HG02970 (cell line): Measurements from ENCODE around the gene ACTL7B.
"Not testable (repeated sequence)": the region's sequence is repeated elsewhere in the genome, so short reads cannot be mapped to it uniquely, and the experiment has no call there.

Source experiments
- ATAC-seq: cut with Tn5 transposase; IDR thresholded peaks from one replicate; pipeline ENCODE4 v1.9.1; 2021; ENCODE audit warnings: mild to moderate bottlenecking, moderate library complexity, moderate number of reproducible peaks; ENCODE audit not compliant: unreplicated experiment, low FRiP score

ACTL7B gene

DNA sequence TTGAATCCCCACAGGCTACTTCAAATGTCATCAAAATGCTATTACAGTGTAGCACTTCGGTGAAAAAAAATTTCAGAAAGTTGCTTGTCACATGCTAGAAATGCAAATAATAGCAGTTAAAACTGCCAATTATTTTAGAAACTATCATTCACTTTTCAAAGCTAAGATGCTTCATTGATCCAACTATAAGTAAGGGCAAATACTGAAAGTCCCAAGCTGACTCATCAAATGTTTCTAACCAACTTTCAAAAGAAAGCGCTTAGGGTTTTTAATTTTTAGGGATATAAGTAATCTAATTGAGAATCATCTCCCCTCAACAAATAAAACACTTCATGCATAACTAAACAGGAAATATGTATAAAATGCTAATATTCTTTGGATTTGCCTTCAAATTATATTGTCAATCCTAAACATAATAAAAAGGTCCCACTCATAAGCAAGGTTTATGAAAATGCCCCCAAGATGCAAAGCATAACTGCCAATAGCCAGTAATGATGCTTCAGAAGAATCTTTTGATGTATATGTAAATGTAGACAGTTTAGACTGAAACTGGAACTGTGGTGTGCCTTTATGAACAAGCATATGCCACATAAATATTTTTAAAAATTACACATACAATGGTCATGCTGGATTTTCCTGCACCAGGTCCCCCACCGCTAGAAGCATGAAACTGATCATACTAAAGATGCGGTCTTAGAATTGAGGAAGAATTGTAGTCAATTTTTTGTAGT lies 18.4 kb upstream of the ACTL7B start:
- no peak for ATAC-seq

DNA sequence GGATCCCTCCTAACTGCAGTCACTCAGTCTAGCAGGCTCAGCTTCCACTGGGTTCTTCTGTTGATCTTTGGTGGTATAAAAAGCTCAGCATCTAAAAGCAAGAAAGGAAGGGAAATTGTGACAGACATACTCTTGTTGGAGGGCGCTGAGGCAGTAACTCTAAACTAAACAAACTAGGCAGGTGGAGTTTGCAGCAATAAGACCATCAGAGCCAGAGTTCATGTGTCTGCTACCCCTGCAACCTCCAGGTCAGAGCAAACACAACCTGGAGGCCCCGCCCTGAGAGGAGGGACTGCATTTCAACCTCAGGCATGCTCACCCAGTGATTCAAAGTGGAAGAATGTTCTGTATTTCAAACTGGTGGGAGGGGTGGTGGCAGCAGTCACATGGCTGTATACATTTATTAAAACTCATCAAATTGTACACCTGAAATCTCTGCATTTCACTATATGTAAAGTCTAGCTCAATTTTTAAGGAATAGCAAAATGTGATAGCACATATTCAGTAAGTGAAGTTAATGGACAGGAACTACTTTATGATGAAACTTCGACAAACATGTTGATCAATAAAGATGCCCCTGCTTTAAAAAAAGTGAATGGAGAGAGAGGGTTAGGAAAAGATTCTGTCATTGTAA lies 13.4 kb upstream of the ACTL7B start:
- no peak for ATAC-seq

DNA sequence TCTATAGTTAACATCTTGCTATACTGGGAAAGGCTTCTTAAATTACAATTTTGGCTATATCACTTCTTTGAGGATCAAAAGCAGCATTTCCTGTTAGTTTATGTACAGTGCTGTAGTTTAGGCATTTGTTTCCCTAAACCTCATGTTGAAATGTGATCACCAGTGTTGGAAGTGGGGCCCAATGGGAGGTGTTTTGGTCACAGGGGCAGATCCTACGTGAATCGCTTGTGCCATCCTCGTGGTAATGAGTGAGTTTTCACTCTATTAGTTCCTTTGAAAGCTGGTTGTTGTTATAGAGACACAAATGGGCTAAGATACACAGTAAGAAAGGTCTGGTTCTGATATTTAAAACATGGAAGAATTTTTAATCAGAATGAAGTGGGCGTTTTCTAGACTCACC lies 12.0 kb upstream of the ACTL7B start:
- no peak for ATAC-seq

DNA sequence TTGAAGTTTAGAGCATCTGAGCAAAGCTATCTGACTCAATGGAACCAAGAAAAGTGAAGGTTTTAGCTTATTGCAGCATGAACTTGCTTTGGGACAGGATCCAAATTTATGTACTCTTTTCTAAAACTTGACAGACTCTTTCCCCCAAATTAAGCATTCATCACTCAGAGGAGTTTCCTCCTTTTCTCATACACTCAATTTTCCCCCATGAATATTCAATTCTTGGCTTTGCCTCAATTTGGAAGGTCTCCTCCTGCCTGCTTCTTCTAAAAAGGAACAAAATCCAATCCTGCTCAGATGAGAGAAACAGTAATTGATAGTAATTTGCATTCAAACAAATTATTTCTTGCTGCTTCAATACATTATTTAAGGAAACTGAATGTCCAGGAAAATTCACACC lies 11.3 kb upstream of the ACTL7B start:
- no peak for ATAC-seq

DNA sequence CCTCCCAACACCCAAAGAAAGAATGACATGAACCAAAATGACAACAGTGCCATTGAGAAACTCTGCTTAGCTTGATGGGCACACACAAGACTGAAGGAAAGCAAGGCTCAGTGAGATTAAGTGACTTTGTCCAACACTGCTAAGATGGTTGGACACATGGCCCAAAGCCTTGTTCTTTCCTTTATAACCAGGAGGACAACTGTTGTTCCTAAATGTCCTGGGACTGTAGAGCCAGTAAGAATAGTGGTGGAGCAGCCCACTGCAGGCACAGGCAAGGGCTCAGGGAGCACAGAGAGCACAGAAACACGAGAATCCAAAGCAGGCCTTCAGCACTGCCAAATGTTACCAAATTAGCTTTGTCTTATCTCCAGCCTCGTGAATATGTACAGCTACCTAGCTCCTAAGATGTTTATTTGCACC lies 10.2 kb upstream of the ACTL7B start:
- no peak for ATAC-seq

DNA sequence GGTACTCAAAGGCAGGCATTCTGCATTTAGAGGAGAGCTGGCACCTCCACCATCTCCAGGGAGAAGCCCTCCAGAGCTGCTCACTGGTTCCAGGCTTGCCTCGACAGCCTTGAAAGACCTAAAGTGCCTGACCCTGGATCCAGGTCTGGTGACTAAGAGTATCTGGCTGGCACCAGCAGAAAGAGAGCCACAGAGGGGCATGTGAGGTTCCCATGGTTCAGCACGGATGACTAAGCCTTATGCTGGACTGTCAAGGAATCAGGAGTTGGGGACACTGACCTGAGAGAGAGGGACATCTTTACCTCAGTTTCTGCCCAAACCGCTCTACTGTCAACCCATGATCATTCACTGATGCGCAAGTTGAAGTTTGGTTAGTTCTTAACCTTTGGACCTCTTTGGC lies 9.3 kb upstream of the ACTL7B start:
- ATAC-seq = no peak

DNA sequence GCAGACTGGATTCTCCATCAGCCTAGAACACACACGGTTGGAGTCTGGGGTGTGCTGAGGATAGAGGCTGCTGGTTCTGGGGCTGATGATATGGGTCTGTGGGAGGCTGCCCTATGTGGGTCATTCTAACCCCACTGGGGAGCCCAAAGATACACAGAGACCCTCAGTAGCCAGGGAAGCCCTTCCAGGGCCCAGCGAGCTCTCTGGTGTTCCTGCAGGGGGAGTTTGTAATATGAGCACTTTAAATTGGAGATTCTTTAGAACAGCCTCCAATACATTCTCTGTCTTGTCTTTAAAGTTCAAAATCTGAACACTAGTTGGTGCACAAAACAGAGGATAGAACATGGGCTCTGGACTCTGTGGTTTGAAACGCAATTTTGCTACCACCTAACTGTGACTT lies 8.7 kb upstream of the ACTL7B start:
- ATAC-seq = no peak

DNA sequence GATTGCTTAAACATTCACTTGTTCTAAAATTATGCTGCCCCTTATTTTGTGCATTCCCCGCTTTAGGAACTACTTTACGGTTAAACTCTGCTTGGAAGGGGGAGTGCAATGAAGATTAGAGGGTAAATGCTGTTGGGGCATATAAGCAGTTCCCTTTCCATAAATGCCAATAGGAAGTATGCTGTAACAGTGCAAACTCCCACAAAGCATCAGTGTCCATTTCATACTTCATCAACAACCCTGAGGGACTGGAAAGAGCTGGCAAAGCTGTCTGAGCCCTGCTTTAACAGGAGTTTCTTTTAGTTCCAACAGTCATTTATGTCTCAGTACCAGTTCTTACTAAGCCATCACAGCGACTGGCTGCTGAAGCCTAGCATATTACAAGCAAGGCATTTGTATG lies 8.1 kb upstream of the ACTL7B start:
- no peak for ATAC-seq

DNA sequence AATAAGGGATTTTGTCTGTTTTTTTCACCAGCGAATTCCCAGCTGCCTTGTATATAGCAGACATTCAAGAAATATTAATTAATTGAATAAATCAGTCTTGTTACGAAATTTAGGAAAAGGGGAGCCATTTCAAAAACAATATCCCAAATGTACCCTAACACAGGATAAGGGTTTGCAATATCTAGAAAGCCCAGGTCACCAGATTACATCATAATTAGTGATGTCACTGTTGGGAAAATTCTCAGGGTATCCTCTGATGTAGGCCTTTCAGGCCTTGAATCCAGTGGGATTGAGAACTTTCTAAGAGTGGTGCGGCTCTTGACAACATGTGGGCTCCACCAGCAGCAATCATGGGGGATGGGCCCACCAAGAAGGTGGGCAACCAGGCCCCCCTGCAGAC lies 6.2 kb upstream of the ACTL7B start, which contains the start of gene ACTL7A:
Gene ACTL7A (plus strand): TSS at position 270 of the 400 bp plus-strand sequence. CDS start 57 bp downstream, at position 327.
- ATAC-seq = no peak

DNA sequence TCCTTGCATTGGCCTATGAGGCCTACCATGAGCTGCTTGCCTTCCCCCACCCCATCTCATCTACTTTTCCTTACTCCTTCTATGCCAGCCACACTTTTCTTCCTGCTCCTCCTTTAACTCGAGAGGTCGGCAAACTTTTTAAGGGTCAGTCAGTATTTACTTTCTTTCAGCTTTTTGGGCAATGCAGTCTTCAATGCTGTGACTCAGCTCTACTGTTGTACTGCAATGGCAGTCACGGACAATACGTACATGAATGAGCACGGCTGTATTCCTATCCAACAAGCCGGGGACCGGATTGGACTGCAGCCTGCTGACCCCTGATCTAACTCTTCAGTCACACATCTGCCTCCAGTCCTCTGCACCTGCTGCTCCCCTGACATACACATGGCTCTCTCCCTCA lies 5.7 kb upstream of the ACTL7B start:
- no peak for ATAC-seq

DNA sequence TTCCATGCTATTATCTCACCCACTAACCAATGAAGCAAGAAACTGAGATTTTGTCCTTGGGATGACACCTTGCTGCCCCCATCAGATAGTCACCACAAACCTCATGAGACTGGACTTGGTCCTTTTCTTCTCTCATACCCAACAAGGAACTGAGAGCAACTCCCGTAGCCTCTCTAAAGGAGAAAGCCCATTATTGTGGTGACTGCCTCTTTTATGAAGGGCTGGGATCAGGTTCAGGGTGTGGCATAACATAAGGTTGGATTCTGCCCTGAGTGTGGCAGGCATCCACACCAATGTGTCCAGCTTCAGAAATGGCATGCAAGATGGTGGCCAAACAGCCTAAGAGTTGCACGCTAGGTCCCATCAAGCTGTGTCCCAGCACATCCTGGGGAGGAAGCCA lies 5.0 kb upstream of the ACTL7B start:
- no peak for ATAC-seq

DNA sequence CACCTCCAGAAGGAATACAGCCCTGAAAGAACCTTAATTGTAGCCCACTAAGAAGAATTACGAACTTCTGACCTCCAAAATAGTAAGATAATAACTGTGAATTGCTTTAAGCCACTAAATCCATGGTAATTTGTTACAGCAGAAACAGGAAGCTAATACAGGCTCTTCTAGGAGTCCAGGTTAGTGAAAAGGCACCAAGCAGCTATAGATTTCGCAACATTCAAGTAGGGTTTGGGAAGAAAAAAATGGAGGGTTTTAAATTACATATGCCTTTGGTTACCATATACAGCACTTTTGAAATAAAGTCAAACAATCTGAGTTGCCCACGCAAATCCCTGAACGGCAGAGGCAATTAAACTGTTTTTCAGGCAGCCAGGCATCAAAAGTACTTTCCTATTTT lies 4.6 kb upstream of the ACTL7B start:
- ATAC-seq = no peak

DNA sequence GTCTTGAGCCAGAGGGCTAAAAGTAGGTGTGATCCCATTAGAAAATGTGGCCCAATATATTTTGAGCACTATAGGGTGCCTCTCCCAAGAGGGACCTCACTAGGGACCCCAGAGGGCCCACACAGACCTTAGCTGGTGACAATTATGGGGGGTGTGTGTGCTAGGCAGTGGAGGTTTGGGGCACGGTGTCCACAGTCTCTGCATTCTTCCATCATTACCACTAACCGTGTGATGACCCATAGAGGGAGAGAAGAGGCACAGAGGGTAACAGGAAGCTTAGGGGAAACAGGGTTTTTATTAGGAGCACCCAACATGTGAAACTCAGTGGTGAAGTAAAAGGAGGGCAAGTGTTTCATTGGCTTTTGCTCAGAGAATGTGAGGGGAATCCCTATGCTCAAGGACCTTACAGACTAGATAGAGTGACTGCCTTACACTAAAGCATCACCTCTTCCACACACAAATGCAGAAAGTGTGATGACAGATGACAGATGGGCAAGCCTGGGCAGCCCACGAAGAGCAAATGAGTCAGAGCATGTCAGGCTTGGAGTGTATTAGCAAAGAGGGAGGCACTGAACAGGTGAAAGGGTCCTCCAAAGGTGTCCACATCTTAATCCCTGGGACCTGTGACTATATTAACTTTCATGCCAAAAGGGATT lies 3.8 kb upstream of the ACTL7B start:
- no peak for ATAC-seq

DNA sequence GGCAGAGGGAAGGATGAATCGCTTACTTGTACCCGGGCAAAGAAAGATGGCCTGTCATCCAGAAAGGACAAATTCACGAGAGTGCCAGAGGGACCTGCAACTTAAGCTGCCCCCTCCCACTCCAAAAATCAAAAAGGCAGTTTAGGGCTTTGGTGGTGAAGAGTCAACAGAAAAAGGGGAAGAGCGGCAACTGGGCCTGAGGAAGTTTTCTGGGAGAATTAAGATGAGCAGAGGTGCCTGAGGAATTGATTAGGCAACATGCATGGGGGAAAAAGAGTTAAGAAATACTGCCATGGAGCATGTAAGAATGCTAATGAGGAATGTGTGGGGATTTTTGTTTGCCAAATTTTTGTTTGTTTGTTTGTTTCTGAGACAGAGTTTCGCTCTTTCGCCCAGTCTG lies 1.8 kb upstream of the ACTL7B start:
- ATAC-seq = no peak

DNA sequence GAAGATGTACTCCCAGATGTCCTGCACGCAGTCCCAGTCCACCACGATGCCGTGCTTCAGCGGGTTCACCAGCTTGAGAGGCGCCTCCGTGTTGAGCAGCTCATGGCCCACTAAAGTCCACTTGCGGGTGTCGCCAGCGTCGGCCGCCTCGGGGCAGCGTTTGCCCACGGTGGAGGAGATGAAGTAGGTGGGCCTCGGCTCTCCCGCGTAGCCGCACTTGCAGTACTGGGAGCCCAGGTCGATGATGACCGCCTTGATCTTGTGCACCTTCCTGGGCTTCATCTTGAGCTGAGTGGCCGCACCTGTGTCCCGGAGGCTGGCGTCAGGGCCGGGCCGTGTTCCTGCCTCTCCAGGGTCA lies 278 bp downstream of the ACTL7B start:
- ATAC-seq = no peak

DNA sequence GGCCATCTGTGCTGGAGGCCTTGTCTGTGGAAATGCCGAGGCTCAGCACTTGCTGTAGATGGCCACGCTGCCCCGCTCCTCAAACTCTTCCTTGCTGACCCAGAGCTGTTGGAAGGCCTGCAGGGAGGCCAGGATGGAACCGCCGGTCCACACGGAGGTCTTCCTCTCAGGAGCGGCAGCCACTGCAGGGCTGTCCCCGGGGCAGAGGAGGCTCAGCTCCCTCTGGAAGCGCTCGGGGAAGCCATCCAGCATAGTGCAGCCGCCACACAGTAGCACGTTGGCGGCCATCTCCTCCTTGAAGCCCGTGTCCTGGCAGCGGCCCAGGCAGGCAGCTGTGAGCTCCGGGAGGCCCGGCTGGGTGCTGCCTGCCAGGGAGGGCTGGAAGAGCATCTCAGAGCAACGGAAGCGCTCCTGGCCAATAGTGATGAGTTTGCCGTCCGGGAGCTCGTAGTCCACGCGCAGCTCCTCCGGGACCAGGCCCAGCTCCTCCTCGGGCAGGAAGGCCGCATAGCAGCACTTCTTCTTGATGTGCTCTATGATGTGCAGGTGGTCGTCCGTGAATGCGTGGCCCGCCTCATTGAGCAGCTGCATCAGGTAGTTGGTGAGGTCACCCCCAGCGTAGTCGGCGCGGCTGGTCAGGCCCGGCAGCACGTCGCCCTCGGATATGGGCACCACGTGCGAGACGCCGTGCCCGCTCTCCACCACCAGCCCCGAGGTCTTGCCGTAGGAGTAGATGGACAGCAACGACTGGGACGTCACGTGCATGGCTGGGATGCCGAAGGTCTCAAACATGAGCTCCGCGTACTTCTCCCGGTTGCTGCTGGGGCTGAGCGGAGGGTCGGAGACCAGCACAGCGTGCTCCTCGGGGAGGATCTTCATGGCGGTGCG lies 901 bp downstream of the ACTL7B start:
- no peak for ATAC-seq

DNA sequence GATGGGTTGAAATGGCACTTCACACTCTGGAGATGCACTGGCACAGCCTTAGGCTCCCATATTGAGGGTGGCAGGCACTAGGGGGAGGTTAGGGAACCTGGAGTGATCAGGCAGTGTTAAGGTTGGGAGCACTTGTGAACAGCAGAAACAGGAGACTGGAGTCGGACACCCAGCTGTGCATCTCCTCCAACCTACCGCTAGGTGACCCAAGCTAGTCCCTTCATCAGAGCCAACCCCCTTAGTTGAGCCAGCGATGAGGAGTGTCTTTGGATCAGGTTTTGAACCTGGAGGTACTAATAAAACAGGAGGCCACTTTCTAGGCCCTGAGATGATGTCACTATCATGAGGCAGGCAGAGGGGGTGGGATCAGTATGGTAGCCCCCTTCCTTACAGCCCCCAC lies 1.7 kb downstream of the ACTL7B start:
- ATAC-seq = no peak

DNA sequence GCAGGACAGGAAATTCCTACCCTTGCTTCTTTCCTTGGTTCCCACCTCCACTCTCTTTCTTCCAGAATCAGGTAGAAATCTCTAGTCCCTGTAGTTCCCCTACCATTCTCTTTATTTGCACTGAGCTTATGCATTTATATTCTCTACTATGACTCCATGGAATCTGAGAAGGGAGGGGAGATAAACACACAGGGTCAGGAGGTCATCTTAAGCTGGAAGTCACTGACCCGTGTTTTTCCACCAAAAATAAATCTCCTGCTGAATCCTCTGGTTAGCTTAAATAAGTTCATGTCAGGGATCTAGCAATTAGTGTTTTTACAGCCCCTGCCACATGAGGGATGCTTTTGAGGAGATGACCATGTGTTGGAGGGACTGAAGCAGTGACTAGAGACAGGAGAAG lies 3.7 kb downstream of the ACTL7B start:
- no peak for ATAC-seq

DNA sequence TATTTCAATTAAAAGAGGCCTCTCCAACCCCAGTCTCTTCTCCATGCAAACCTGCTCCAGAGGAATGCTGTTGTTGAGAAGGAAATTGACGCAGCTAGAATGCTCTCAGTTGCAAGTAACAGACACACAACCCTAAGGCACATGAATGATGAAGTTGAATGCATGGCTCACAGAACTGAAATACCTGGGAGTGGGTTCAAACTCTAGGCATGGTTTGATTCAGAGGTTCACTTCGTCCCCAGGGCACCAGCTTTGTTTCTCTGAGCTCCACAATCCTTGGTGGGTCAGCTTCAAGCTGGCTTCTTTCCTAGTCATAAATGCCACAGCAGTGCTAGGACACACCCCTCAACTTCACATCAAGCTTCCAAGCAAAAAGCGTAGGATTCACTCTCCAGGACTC lies 4.6 kb downstream of the ACTL7B start:
- ATAC-seq = no peak

DNA sequence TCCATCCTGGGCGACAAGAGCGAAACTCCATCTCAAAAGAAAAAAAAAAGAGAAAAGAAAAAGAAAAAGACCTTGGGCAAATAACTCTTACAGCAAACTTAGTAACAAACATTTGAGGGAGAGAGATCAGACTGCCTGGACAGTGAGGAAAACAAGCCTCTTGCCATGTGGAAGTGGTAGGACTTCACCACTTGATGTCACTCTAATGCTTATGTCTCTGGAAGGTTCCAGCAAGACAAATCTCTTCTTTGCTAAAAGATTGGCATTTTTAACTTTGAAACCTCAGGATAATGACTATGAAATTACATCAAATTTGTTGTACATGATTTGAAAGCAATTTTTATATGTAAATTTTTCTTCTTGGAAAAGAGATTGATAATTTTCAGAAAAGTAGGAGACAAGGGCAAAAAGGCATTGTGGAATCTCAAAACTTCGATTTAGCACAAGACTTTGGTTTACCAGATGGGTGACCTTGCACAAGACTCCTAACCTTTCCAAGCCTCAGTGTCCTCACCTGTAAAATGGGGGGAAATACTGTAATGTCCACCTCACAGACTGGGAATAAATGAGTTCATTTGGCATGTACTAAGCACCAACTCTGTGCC lies 5.4 kb downstream of the ACTL7B start:
- no peak for ATAC-seq

DNA sequence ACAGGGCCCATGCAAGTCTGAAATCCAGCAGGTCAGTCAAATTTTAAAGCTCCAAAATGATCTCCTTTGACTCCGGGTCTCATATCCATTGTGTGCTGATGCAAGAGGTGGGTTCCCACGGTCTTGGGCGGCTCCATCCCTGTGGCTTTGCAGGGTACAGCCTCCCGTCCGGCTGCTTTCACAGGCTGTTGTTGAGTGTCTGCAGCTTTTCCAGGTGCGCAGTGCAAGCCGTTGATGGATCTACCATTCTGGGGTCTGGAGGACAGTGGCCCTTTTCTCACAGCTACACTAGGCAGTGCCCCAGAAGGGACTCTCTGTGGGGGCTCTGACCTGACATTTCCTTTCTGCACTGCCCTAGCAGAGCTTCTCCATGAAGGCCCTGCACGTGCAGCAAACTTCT lies 7.5 kb downstream of the ACTL7B start:
- ATAC-seq = not testable (repeated sequence)
